ENCODE results near the gene JADE3.
A peak's percentile ranks its signal among the peaks of the same experiment; 100 is the strongest.

JADE3 gene

DNA sequence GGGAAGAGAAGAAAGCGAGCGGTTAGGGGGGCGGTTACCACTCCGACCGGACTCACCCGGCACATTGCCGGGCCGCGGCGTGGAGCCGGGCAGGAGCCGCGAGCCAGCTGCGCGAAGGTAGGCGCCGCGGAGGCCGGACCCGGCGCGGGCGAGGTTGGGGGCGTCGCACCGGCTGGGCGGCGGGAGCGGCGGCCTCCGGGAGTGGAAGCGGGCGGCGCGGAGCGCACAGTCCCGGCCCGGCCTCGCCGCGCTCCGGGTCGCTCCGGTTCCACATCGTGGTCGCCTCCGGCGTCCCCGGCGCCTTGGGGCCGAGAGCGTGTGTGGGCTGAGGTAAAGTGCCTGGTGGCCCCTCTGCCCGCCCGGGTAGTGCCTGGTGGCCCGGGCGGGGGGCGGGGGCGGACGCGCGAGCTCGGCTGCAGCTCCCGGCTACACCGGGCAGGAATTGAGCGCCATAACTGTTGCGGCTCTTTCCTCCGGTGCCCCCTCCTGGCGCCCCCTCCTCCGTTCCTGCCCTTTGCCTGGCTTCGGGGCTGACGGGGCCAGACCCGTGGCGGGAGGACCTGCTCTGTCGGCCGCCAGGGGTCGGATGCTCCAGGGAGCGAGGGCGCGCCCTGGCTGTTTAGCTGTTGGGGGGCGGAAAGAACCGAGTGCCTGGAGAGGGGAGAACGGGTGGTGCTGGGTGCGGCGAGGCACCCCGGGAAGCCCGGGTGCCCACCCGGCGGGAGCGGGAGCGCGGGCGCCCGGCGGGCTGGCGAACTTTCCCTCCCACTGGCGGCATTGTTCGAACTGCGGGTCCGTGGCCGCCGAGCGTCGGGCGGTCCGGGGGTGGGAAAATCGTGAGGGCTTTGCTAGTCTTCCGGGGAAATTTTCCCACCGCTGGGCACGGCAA, 626 bp downstream of the JADE3 start:
- peak overlapping the region; percentile 53 for H3K9ac ChIP-seq (ENCODE audit: low read length)

DNA sequence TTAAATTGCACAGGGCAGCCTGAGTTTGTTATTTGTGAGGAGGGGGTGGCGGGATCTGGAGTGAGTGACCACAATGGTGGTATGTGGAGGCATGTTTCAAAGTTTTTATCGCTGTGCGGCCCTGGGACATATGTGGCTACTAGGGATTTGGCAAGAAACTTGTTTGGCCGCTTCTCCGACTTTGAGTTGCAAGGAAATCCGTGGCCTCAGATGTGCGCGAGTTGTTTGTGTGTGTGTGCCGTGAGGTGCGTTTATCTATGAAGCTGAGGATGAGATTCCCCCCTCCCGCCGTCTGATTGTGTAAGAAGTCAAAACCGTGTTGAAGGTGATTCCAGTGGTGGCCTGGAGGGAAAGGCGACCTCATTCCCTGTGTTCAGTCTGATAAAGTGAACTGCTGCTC, 1.4 kb downstream of the JADE3 start:
- Histone ChIP-seq H3K4me3 (ENCODE audit: low read length) (no peak overlapping the region), H3K36me3 (ENCODE audit: control insufficient read depth, insufficient read depth, low read length) (no peaks in the 10 kb centered on the region), H3K4me1 (ENCODE audit: control insufficient read depth, insufficient read depth, low read length) (peaks cover 3% of the 10 kb centered on the region), H3K9ac (ENCODE audit: low read length) (peak overlapping the region; percentile 53), H3K9me3 (ENCODE audit: control insufficient read depth, low read length) (no peaks in the 10 kb centered on the region), H3K27me3 (ENCODE audit: control insufficient read depth, insufficient read depth, low read length) (no peaks in the 10 kb centered on the region)

More for the DNA sequence above, 626 bp downstream of the JADE3 start:
- Histone ChIP-seq H3K36me3 (ENCODE audit: control insufficient read depth, insufficient read depth, low read length) (no peaks in the 10 kb centered on the region), H3K4me1 (ENCODE audit: control insufficient read depth, insufficient read depth, low read length) (no peaks in the 10 kb centered on the region), H3K4me3 (ENCODE audit: low read length) (no peak overlapping the region), H3K27me3 (ENCODE audit: control insufficient read depth, insufficient read depth, low read length) (no peaks in the 10 kb centered on the region), H3K9me3 (ENCODE audit: control insufficient read depth, low read length) (no peaks in the 10 kb centered on the region)

DNA sequence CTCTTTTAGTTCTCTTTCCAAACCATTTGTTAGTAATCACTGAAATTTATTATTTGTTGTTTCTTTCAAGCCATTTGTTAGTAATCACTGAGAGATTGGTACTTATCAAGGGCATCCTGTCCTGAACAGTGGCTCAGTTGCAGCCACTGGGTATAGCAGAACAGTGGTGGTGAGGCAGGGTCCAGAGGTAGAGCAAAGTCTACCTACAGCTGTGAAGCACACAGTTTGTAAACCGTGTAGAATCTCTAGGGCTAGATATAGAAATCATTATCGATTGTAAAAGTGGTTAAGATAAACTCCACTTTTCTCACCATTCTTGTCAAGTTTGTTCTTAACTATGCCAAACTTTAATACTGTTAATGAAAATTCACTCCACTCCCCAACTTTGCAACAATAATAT, 4.1 kb downstream of the JADE3 start:
- no peak overlapping the region for H3K4me3 ChIP-seq (ENCODE audit: low read length)
- peaks cover 8% of the 10 kb centered on the region for H3K4me1 ChIP-seq (ENCODE audit: control insufficient read depth, insufficient read depth, low read length)
- H3K36me3 ChIP-seq (ENCODE audit: control insufficient read depth, insufficient read depth, low read length) = no peaks in the 10 kb centered on the region
- no peaks in the 10 kb centered on the region for H3K27me3 ChIP-seq (ENCODE audit: control insufficient read depth, insufficient read depth, low read length)
- H3K9me3 ChIP-seq (ENCODE audit: control insufficient read depth, low read length) = no peaks in the 10 kb centered on the region
- no peak overlapping the region for H3K9ac ChIP-seq (ENCODE audit: low read length)

DNA sequence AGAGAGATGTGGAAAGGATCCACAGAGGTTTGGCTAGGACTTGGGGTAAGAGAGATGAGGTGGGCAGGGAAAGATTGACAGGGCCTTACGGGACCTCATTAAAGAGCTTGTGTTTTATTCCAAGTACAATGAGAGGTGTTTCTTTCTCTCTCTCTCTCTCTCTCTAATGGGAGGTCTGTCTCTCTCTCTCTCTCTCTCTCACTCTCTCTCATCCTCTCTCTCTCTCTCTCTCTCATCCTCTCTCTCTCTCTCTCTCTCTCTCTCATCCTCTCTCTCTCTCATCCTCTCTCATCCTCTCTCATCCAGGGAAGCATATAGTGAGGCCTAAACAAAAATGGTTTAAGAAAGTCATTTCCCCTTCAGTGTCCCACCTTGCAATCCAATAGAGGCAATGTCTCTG, 5.4 kb downstream of the JADE3 start:
- Histone ChIP-seq H3K9ac (ENCODE audit: low read length) (no peak overlapping the region), H3K27me3 (ENCODE audit: control insufficient read depth, insufficient read depth, low read length) (no peaks in the 10 kb centered on the region), H3K36me3 (ENCODE audit: control insufficient read depth, insufficient read depth, low read length) (no peaks in the 10 kb centered on the region), H3K4me3 (ENCODE audit: low read length) (no peak overlapping the region), H3K4me1 (ENCODE audit: control insufficient read depth, insufficient read depth, low read length) (peaks cover 8% of the 10 kb centered on the region), H3K9me3 (ENCODE audit: control insufficient read depth, low read length) (no peaks in the 10 kb centered on the region)

DNA sequence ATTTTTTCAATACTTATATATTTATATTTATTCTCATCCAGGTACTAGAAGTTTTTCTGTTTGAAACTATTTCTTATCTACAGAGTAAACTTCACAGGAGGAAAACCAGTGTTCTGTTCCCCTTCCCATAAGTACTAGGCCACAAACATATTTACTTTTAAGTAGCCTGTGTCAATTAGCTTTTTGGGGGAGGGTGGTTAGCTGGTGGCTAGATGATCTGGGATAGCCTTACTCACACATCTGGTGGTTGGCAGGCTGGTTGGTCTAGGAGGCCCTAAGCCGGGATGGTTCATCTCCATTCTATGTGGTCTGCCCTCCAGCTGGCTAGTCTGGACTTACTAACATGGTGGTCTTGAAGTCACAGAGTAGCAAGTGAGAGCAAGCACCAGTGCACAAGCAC, 6.2 kb downstream of the JADE3 start:
- no peak overlapping the region for H3K9ac ChIP-seq (ENCODE audit: low read length)
- peaks cover 8% of the 10 kb centered on the region for H3K4me1 ChIP-seq (ENCODE audit: control insufficient read depth, insufficient read depth, low read length)
- H3K36me3 ChIP-seq (ENCODE audit: control insufficient read depth, insufficient read depth, low read length) = no peaks in the 10 kb centered on the region
- H3K27me3 ChIP-seq (ENCODE audit: control insufficient read depth, insufficient read depth, low read length) = no peaks in the 10 kb centered on the region
- no peak overlapping the region for H3K4me3 ChIP-seq (ENCODE audit: low read length)
- no peaks in the 10 kb centered on the region for H3K9me3 ChIP-seq (ENCODE audit: control insufficient read depth, low read length)

DNA sequence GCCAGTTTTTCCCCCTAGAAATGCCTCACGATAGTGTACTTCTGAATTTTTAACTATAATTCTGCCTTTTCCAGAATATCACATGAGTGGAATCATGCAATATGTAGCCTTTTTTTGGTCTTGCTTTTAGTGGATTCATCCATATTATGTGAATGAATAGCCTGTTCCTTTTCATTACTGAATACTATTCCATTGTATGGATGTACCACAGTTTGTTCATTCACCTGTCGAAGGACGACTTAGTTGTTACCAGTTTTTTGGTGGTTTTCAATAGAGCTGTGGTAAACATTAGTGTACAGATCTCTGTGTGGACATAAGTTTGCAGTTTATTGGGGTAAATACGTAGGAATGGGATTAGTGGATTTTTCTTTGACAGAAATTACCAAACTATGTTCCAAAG, 8.0 kb downstream of the JADE3 start:
- Histone ChIP-seq H3K36me3 (ENCODE audit: control insufficient read depth, insufficient read depth, low read length) (no peaks in the 10 kb centered on the region), H3K27me3 (ENCODE audit: control insufficient read depth, insufficient read depth, low read length) (no peaks in the 10 kb centered on the region), H3K9me3 (ENCODE audit: control insufficient read depth, low read length) (no peaks in the 10 kb centered on the region), H3K9ac (ENCODE audit: low read length) (no peak overlapping the region), H3K4me3 (ENCODE audit: low read length) (no peak overlapping the region), H3K4me1 (ENCODE audit: control insufficient read depth, insufficient read depth, low read length) (peaks cover 8% of the 10 kb centered on the region)

DNA sequence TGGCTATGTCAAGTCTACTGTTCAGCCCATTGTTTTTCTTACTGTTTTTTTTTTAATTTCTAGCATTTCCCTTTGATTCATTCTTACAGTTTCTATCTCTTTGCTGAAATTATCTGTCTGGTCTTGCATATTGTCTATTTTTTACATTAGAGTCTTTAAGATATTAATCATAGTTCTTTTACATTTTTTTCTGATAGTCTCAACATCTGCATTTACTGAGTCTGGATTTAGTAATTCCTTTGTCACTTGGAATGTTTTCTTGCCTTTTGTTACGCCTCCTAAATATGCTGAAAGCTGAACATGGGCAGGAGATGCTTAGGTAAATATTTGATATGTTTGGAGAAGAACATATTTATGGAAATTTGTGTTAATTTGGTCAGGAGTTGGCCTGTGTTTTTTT, 10.4 kb downstream of the JADE3 start:
- Histone ChIP-seq H3K9me3 (ENCODE audit: control insufficient read depth, low read length) (no peaks in the 10 kb centered on the region), H3K36me3 (ENCODE audit: control insufficient read depth, insufficient read depth, low read length) (no peaks in the 10 kb centered on the region), H3K27me3 (ENCODE audit: control insufficient read depth, insufficient read depth, low read length) (no peaks in the 10 kb centered on the region)

DNA sequence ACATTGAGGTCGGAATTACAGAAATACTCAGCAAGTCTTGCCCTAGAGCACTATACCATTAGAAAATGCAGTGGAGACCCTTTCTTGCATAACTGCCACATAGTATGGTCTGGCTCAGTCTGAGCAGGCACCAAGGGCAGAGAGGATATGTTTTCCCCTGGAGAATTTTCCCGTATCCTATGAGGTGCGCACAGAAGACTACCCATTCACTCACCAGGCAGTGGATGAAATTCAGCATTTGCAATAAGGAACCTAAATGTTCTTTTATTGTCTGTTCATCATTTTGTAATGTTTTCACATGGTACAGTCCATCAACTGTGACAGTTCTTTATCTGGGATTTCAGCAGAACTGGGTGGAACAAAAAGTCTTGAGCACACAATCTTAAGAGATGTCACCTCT, 15.5 kb downstream of the JADE3 start:
- Histone ChIP-seq H3K9ac (ENCODE audit: low read length) (no peak overlapping the region), H3K36me3 (ENCODE audit: control insufficient read depth, insufficient read depth, low read length) (no peaks in the 10 kb centered on the region)

More for the DNA sequence above, 10.4 kb downstream of the JADE3 start:
- Histone ChIP-seq H3K9ac (ENCODE audit: low read length) (no peak overlapping the region), H3K4me1 (ENCODE audit: control insufficient read depth, insufficient read depth, low read length) (peaks cover 8% of the 10 kb centered on the region), H3K4me3 (ENCODE audit: low read length) (no peak overlapping the region)

DNA sequence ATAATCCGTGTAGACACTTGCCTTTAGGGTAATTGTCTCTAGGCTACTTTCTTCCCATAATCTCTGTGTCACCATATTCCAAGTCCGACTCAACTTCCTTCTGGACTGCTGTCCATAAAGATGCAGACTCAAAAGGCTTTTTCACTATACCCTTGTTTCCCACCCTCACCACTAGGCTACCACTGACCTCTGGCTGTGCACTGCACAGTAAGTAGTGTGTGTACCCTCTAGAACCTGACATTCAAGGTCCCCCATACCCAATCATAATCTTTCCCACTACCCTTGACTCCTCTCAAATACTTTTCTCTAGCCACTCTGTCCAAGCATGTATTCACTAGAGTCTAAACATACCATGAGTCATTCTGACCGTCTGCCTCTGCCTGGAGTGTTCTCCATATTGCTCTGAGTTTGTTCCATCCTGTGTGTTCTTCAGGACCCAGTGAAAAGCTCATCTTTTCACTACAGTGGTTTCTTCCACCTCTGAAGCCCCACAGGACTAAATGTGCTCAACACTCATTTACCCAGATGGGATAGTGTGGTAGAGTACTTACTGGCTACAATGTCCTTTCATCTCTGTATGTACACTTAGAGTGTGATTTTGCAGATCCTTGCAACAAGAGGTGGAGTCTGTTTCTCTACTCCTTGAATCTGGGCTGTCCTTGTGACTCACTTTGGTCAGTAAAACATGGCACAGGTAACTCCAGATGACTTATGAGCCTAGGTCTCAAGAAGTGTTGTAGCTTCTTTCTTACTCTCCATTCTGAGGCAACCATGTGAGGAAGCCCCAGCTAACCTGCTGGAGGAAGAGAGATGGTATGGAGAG, 17.4 kb downstream of the JADE3 start:
- Histone ChIP-seq H3K36me3 (ENCODE audit: control insufficient read depth, insufficient read depth, low read length) (no peaks in the 10 kb centered on the region), H3K4me3 (ENCODE audit: low read length) (no peak overlapping the region), H3K9me3 (ENCODE audit: control insufficient read depth, low read length) (no peaks in the 10 kb centered on the region), H3K27me3 (ENCODE audit: control insufficient read depth, insufficient read depth, low read length) (no peaks in the 10 kb centered on the region), H3K4me1 (ENCODE audit: control insufficient read depth, insufficient read depth, low read length) (no peaks in the 10 kb centered on the region), H3K9ac (ENCODE audit: low read length) (no peak overlapping the region)

More for the DNA sequence above, 15.5 kb downstream of the JADE3 start:
- Histone ChIP-seq H3K4me3 (ENCODE audit: low read length) (no peak overlapping the region), H3K27me3 (ENCODE audit: control insufficient read depth, insufficient read depth, low read length) (no peaks in the 10 kb centered on the region), H3K4me1 (ENCODE audit: control insufficient read depth, insufficient read depth, low read length) (no peaks in the 10 kb centered on the region), H3K9me3 (ENCODE audit: control insufficient read depth, low read length) (no peaks in the 10 kb centered on the region)

DNA sequence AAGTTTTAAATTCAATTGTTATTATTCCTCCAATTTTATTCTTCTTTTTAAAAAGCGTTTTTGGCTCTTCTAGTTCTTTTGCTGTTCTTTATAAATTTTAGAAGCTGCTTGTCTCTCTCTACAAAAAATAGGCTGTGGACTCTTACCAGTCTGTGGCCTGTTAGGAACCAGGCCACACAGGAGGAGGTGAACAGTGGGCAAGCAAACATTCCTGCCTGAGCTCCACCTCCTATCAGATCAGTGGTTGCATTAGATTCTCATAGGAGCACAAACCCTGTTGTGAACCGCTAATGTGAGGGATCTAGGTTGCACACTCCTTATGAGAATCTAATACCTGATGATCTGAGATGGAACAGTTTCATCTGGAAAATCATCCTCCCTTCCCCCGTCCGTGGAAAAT, 23.1 kb downstream of the JADE3 start:
- H3K36me3 ChIP-seq (ENCODE audit: control insufficient read depth, insufficient read depth, low read length) = no peaks in the 10 kb centered on the region
- H3K9ac ChIP-seq (ENCODE audit: low read length) = no peak overlapping the region
- no peaks in the 10 kb centered on the region for H3K4me1 ChIP-seq (ENCODE audit: control insufficient read depth, insufficient read depth, low read length)

DNA sequence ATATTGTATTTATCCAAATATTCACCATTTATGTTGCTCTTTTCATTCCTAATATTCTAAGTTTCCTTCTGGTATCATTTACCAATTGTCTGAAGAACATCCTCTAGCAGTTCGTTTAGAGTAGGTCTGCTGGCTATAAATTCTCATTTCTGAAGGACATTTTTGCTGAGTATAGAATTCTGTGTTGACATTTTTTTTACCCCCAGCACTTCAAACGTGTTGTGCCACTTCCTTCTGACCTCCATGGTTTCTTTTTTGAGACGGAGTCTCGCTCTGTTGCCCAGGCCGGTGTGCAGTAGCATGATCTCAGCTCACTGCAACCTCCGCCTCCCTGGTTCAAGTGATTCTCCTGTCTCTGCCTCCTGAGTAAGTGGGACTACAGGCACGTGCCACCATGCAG, 26.4 kb downstream of the JADE3 start:
- Histone ChIP-seq H3K9me3 (ENCODE audit: control insufficient read depth, low read length) (no peaks in the 10 kb centered on the region), H3K9ac (ENCODE audit: low read length) (no peak overlapping the region), H3K4me3 (ENCODE audit: low read length) (no peak overlapping the region), H3K27me3 (ENCODE audit: control insufficient read depth, insufficient read depth, low read length) (no peaks in the 10 kb centered on the region), H3K4me1 (ENCODE audit: control insufficient read depth, insufficient read depth, low read length) (no peaks in the 10 kb centered on the region), H3K36me3 (ENCODE audit: control insufficient read depth, insufficient read depth, low read length) (no peaks in the 10 kb centered on the region)

More for the DNA sequence above, 23.1 kb downstream of the JADE3 start:
- Histone ChIP-seq H3K4me3 (ENCODE audit: low read length) (no peak overlapping the region), H3K27me3 (ENCODE audit: control insufficient read depth, insufficient read depth, low read length) (no peaks in the 10 kb centered on the region), H3K9me3 (ENCODE audit: control insufficient read depth, low read length) (no peaks in the 10 kb centered on the region)

DNA sequence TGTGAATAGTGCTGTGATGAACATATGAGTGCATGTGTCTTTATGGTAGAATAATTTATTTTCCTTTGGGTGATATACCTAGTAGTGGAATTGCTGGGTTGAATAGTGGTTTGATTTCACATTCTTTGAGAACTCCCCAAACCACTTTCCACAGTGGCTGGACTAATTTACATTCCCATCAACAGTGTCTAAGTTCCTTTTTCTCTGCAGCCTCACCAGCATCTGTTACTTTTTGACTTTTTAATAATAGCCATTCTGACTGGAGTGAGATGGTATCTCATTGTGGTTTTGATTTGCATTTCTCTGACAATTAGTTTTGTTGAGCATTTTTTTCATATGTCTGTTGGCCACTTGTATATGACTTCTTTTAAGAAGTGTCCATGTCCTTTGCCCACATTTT, 29.1 kb downstream of the JADE3 start:
- no peaks in the 10 kb centered on the region for H3K27me3 ChIP-seq (ENCODE audit: control insufficient read depth, insufficient read depth, low read length)
- H3K9me3 ChIP-seq (ENCODE audit: control insufficient read depth, low read length) = no peaks in the 10 kb centered on the region
- no peaks in the 10 kb centered on the region for H3K4me1 ChIP-seq (ENCODE audit: control insufficient read depth, insufficient read depth, low read length)
- no peak overlapping the region for H3K4me3 ChIP-seq (ENCODE audit: low read length)
- no peaks in the 10 kb centered on the region for H3K36me3 ChIP-seq (ENCODE audit: control insufficient read depth, insufficient read depth, low read length)
- H3K9ac ChIP-seq (ENCODE audit: low read length) = no peak overlapping the region

Measured in mucosa of stomach (tissue), 1 donor.